Hepatocyte (in vitro differentiated cells): ENCODE data around the gene FRY. TPM values are rescaled to one million over a fixed set of nuclear protein-coding genes. Genes with fewer than 3 reads are reported as not detected.

Experiments
- DNase-seq: peaks from one replicate; pipeline ENCODE4 v3.0.0-alpha.2; 2016; ENCODE audit warnings: low spot score
- H2AFZ ChIP-seq: fragments of 200-600 bp; sonication (generic); 2 replicates; pipeline ENCODE4 v1.6.0; 2016; ENCODE audit warnings: antibody characterized with exemption, mild to moderate bottlenecking
- H3K27ac ChIP-seq: fragments of 200-600 bp; sonication (generic); 2 replicates; pipeline ENCODE4 v1.5.1; 2016; ENCODE audit warnings: mild to moderate bottlenecking
- H3K27me3 ChIP-seq: fragments of 200-600 bp; sonication (generic); 2 replicates; pipeline ENCODE4 v1.6.1; 2016
- H3K36me3 ChIP-seq: fragments of 200-600 bp; sonication (generic); replicated peaks from 2 replicates; pipeline ENCODE4 v1.5.1; 2016; ENCODE audit warnings: low read depth; ENCODE audit not compliant: insufficient read depth
- H3K4me1 ChIP-seq: fragments of 200-600 bp; sonication (generic); 2 replicates; pipeline ENCODE4 v1.5.1; 2016; ENCODE audit warnings: mild to moderate bottlenecking, moderate library complexity; ENCODE audit not compliant: insufficient read depth
- H3K4me2 ChIP-seq: fragments of 200-600 bp; sonication (generic); 2 replicates; pipeline ENCODE4 v1.6.0; 2016
- H3K4me3 ChIP-seq: fragments of 200-600 bp; sonication (generic); 2 replicates; pipeline ENCODE4 v1.5.1; 2016; ENCODE audit warnings: mild to moderate bottlenecking
- H3K79me2 ChIP-seq: fragments of 200-600 bp; sonication (generic); 2 replicates; pipeline ENCODE4 v1.6.0; 2017; ENCODE audit warnings: mild to moderate bottlenecking
- H3K9me2 ChIP-seq: fragments of 200-600 bp; sonication (generic); replicated peaks from 2 replicates; pipeline ENCODE4 v1.6.0; 2017; ENCODE audit warnings: mild to moderate bottlenecking; ENCODE audit not compliant: insufficient read depth
- H3K9me3 ChIP-seq: fragments of 200-600 bp; sonication (generic); 2 replicates; pipeline ENCODE4 v1.5.1; 2016; ENCODE audit warnings: low read depth, mild to moderate bottlenecking
- H4K20me1 ChIP-seq: fragments of 200-600 bp; sonication (generic); 2 replicates; pipeline ENCODE4 v1.6.0; 2016; ENCODE audit warnings: mild to moderate bottlenecking; ENCODE audit not compliant: insufficient read depth, poor library complexity, severe bottlenecking
- CTCF ChIP-seq: fragments of 200-600 bp; sonication (generic); IDR thresholded peaks from 2 replicates; pipeline ENCODE4 v1.5.1; 2016; ENCODE audit warnings: antibody characterized with exemption, mild to moderate bottlenecking; ENCODE audit not compliant: poor library complexity
- EZH2 ChIP-seq: fragments of 200-600 bp; sonication (generic); IDR thresholded peaks from 2 replicates; pipeline ENCODE4 v1.6.1; 2016; ENCODE audit warnings: antibody characterized with exemption, mild to moderate bottlenecking, borderline replicate concordance
- EZH2phosphoT487 ChIP-seq: fragments of 200-600 bp; sonication (generic); IDR thresholded peaks from one replicate; pipeline ENCODE4 v1.6.1; 2018; ENCODE audit warnings: antibody characterized with exemption, mild to moderate bottlenecking, low read depth, moderate library complexity; ENCODE audit not compliant: unreplicated experiment, severe bottlenecking
- WGBS: methylation state at CpG from one replicate; pipeline ENCODE4 v1.1.6; 2016; ENCODE audit warnings: low lambda C conversion rate; ENCODE audit errors: missing lambda C conversion rate; 5-methylcytosine and 5-hydroxymethylcytosine counted together
- polyA plus RNA-seq: library from polyadenylated mRNA; unstranded; fragments of >200 nt; fragmentation: Nextera tagmentation; extraction: Ambion mirVana; gene quantifications from 2 replicates; pipeline ENCODE4 v1.2.1, GENCODE V29; 2016
- total RNA-seq: library from RNA; depleted of rRNA; stranded (reverse); fragments of >200 nt; gene quantifications from 2 replicates; pipeline ENCODE4 v1.2.3, GENCODE V29; 2014

The FRY gene
- total and polyA plus RNA-seq, 2 experiments from 2014 or later: 2.4 to 3.7 TPM

- Histone ChIP-seq H3K27me3 (no peaks in the 10 kb centered on the region), H3K27ac (no peak overlapping the region), H3K9me2 (no peaks in the 10 kb centered on the region), H3K36me3 (no peaks in the 10 kb centered on the region), H3K9me3 (no peaks in the 10 kb centered on the region), H3K4me2 (no peak overlapping the region), H2AFZ (no peak overlapping the region), H4K20me1 (no peaks in the 10 kb centered on the region), H3K4me1 (peaks cover 7% of the 10 kb centered on the region), H3K4me3 (no peak overlapping the region), H3K79me2 (no peaks in the 10 kb centered on the region)
- no peak for TF ChIP-seq EZH2
- no peak for TF ChIP-seq EZH2phosphoT487
- TF ChIP-seq CTCF: no peak
- DNase-seq: no peak
- 88% methylated on average over 5 of the region's 5 CpGs for WGBS
These were observed 107.7 kb downstream of the FRY start for GRCh38 chr13:32139251-32139650.

GRCh38 chr13:32140109-32140508 is 108.5 kb downstream of the FRY start:
- no peak for TF ChIP-seq EZH2phosphoT487
- no peak for TF ChIP-seq CTCF
- Histone ChIP-seq H3K36me3 (no peaks in the 10 kb centered on the region), H3K4me2 (no peak overlapping the region)

DNA sequence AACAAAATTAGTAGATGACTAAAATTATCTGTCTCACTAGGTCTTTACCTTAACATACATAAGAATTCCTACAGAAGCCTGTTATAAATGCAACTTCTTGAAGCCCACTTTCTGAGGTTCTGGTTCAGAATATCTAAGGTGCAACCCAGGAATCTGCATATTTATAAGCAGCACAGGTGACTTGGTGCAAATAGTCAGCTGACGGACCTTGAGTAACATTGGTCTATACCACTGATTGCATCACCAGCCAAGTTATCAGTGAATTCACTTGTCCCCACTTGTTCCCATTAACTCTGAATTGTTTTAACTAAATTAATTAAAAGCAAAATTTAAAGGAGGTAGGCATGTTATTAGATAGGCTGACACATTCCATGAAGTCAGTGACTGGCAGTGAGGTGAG is 109.9 kb downstream of the FRY start:
- Histone ChIP-seq H3K79me2 (no peaks in the 10 kb centered on the region), H3K4me2 (no peak overlapping the region), H3K36me3 (no peaks in the 10 kb centered on the region), H3K9me3 (no peaks in the 10 kb centered on the region), H3K27me3 (no peaks in the 10 kb centered on the region), H2AFZ (no peak overlapping the region), H3K4me1 (peaks cover 4% of the 10 kb centered on the region), H3K27ac (no peak overlapping the region), H4K20me1 (no peaks in the 10 kb centered on the region), H3K9me2 (no peaks in the 10 kb centered on the region), H3K4me3 (no peak overlapping the region)
- 0% methylated on average over 1 of the region's 1 CpG for WGBS
- DNase-seq: no peak
- no peak for TF ChIP-seq EZH2
- no peak for TF ChIP-seq EZH2phosphoT487
- no peak for TF ChIP-seq CTCF

More at GRCh38 chr13:32140109-32140508, 108.5 kb downstream of the FRY start:
- H2AFZ ChIP-seq: no peak overlapping the region
- H3K4me3 ChIP-seq: no peak overlapping the region
- no peaks in the 10 kb centered on the region for H4K20me1 ChIP-seq
- H3K9me3 ChIP-seq: no peaks in the 10 kb centered on the region
- H3K4me1 ChIP-seq: peaks cover 4% of the 10 kb centered on the region
- H3K79me2 ChIP-seq: no peaks in the 10 kb centered on the region
- DNase-seq: no peak
- no peak overlapping the region for H3K27ac ChIP-seq
- 85% methylated on average over 2 of the region's 2 CpGs for WGBS
- no peaks in the 10 kb centered on the region for H3K27me3 ChIP-seq
- no peaks in the 10 kb centered on the region for H3K9me2 ChIP-seq

DNA sequence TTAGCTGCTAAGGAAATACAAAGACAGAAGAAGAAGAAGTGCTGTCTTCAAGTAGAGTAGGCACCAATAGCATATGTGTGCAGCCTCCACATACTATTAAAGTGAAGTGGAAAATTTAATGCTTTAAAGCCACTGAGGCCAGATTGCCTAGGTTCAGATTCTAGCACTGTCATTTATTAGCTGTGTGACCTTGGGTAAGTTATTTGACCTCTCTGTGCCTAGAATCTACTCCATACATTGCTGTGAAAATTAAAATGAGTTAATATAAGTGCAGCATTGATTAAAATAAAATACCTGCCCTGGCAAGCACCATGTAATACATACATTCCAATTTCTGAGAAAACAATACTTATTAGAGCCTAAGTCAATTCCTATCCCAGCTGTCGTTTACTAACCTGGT is 110.5 kb downstream of the FRY start:
- no peaks in the 10 kb centered on the region for H3K79me2 ChIP-seq
- DNase-seq: no peak
- H3K4me1 ChIP-seq: peaks cover 4% of the 10 kb centered on the region
- no peaks in the 10 kb centered on the region for H3K9me3 ChIP-seq
- H3K4me2 ChIP-seq: no peak overlapping the region
- H3K9me2 ChIP-seq: no peaks in the 10 kb centered on the region
- TF ChIP-seq EZH2phosphoT487 (no peak), EZH2 (no peak), CTCF (no peak)
- no peaks in the 10 kb centered on the region for H4K20me1 ChIP-seq
- H3K27ac ChIP-seq: no peak overlapping the region
- 81% methylated on average over 1 of the region's 1 CpG for WGBS
- H3K4me3 ChIP-seq: no peak overlapping the region
- no peak overlapping the region for H2AFZ ChIP-seq
- H3K27me3 ChIP-seq: no peaks in the 10 kb centered on the region
- no peaks in the 10 kb centered on the region for H3K36me3 ChIP-seq
